CD4-positive, alpha-beta T cell treated with Interleukin-4 for 4 hours (primary cell): ENCODE results near the gene CFAP61.

Experiments used
- DNase-seq: peaks from one replicate; pipeline ENCODE4 v3.0.0-alpha.2; 2020

The CFAP61 gene

DNA sequence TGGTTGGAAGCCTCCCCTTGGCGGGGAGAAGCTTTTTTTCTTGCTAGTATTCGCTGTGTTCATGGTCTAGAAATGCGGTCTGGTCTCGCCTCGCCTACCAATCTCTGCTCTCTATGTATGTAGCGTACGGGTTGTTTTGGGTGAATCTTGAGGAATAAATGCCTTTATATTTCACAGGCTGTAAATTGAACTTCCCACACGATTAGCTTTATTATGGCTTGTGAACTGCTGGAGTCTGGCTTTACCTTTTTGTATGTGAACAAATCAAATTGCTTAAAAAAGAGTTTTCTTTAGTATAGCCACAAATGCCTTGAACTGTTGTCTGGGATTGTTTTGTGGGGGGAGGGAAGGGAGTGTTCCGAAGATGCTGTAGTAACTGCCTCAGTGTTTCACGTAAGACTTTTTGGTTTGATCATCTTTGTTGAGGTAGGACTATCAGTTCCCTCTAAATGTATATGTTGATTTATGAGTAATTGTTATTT, 317.8 kb downstream of the CFAP61 start:
- DNase-seq, result no peak

DNA sequence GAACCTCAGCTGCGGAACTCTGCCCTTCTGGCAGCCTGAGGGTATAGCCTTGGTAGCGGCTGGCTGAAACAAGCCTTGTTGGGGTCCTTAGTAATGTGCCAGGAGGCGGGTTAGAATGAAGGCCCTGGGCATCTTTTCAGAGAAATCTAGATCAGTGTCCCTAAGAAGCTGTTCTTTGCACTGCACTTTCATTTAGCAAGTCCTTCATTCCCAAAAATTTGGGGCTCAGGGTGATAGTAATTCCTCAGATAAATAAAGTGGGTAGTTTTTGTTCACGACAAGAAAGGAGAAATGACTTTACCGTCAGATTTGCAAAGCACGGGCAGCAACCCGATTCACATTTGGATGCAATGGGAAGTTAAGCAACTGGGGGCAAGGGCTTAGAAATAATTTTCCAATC, 318.8 kb downstream of the CFAP61 start:
- no peak for DNase-seq

DNA sequence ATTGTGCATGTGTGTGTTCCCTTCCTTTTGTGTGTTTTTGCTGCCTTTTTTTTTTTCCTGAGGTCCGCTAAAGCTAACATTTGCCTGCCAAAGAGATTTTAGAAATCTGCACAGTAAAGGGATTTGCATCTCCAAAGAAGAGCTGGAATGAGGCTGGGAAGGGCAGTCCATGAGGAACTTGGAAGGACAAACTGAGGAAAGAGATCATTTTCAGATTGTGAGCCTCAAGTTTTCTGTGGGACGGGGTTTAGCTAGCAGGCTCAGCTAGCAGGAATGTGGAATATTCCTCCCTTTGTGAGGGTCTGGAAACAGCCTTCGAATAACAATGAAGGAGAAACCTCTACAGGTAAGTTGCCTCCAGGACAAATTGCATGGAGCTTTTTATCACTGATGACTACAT, 319.3 kb downstream of the CFAP61 start:
- DNase-seq, result no peak

DNA sequence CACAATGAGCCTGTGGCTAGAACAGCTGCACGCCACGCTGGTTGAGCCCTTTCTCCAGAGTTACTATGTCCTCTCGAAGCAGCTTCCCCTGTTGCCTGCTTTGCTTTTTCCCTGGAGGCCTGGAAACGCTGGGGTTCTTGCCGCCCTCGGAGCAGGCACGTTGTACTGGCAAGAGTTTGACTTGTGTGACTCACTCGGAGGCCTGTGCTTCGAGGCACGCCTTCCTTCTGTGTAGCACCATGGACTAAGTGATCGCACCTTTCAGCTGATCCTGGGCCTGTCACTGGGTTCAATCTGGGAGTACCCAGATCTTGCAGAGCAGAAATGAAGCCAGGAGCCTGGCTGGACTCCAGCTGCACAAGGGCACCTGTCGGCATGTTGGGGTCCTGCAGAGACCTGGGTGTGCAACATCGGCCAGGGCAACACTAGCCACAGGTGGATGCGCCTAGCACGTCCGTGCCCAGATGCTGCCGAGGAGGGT, 320.8 kb downstream of the CFAP61 start:
- DNase-seq, result no peak

DNA sequence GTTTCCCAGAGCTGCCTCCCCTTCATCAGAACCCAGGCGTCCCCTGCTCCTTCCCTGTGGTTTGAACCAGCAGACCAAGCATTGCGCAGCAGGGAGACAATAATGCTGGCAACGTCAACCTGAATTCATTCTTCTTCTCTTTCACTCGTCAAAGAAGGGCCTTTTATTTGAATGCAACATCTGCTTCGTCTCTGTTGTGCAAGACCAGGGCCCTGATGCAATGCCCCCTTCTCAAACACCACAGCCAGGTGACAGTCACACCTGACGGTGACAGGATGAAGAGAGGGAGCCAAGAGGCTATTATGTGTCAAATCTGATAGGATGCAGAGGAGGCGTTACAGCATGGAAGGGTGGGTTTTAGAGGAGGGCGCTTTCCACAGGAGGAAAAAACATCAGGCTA, 323.5 kb downstream of the CFAP61 start:
- DNase-seq, result no peak

DNA sequence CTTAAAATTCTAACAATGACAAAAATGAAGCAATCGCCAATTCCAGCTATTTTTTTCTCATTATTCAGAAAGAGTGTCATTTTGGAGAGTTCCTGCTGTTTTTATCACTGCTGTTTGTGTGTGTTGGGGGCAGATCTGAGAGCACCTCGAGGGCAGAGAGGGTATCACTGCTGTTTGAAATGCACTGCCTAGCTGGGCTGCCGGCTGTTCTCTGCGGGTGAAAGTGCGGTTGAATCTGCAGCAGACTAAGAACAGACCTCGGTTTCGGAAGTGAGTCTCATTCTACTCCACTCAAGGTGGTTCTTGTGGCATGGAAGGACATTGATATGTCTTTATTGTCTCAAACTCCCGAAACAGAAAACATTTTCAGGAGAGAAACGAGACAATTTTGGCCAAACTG, 333.9 kb downstream of the CFAP61 start:
- no peak for DNase-seq

DNA sequence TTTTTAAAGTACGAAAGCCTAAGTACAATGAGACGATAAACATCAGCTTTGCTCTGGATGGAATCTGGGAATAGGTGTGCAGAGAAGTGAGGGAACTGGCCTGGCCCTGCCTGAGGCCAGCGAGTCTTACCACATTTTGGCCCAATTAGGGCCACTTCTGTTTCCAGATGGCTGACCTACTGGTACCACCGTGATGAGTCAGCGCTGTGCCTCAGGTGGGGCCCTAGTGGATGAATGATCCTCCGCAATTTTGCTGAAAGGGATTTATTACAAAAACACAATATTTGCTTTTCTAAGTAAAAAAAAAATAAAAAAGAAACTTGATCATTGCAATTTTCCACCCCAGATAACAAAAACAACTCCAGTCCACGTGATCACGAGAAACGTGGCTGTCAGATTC, 338.1 kb downstream of the CFAP61 start:
- no peak for DNase-seq

DNA sequence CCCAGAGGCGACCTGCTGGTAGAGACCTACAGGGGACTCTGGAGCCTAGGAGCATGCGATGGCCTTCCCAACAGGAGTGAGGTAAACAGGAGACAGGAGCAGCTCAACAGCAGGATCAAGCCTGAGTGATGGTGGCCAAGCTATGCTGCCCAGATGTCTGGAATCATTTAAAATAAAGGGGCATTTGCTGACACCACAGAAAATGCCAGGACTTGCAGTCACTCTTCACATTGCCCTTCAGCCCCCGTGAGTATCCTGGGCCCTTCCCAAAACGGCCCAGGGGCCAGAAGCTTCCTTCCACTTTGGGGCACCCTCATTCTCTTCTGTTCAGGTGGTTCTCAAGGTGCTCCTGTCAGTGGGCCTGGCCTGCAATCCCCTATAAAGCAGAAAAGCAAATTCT, 338.8 kb downstream of the CFAP61 start:
- DNase-seq, result no peak

DNA sequence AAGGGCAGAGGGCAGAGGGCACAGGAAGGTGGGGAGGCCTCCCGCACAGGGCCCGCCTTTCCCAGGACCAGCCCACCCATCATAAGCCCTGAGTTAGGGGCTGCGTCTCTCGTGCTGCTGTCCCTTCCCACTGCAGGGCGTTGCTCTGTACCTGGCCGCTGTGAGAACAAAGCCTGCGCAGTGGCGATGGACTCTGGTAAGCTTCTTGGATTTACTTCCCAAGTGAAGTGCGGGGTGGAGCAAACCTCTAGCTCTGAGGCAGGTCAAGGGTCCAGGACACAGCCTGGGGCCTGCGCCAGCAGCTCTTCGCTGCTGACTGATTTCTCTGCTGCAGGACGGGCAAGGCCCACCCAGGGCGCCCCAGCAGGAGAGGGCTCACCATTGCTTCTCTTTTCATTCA, 339.4 kb downstream of the CFAP61 start:
- DNase-seq, result no peak

DNA sequence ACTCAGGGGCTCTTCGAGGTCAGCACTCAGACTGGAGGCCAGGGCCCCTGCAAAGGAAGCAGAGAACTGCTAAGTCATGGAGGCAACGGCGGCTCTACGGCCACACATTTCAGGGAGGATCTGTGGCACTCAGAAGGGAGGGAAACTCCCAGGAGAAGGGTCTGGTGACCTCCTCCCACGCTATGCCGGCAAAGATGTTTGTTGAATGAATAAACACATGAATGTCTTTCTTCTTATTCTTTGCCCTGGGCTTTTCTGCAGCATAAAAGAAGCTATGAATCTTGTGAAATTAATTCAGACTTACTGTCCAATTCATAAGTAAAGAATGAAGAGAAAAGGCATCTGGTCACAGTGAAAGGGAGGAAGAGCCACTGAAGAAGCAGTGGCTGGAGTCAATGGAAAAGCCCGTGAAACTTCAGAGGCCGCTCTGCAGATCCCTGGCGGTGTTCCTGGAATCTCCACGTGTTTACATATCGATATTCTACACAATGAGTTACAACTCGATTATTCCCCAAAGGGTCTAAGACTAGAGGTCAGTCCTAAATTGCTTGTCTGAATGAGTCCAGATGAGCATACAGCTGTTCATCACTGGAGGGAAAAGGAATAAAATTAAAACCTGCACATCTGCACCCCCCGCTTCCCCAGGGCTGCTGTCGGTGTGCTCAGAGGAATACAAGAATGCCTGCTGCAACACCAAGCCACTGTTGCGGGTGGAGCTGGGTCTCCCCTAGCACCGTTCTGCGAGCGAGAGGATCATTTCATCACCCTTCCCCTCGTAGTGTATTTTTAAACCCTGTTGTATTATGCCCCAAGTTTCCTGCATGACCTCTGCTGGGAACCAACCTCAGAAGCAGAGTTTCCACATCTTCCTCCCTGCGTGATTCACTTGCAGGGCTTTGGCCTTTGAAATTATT, 341.1 kb downstream of the CFAP61 start:
- no peak for DNase-seq

DNA sequence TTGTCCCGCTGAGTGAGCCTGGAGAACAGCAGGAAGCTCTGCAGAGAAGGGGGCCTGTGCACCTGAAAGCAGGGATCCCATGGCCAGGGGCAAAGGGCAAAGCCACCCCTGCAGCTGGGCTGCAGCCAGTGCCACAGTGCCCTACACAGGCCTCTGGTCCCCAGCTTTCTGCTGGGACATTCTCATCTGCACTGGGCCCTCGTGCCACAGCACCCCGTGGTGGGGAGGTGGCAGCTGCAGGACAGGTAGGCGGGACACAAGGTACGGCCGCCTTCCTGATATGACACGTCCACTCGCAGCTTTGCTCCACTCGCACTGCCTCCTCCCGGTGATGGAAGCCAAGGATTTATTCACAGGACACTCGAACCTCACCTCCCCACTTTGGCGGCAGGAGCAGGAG, 342.8 kb downstream of the CFAP61 start:
- DNase-seq, result no peak

DNA sequence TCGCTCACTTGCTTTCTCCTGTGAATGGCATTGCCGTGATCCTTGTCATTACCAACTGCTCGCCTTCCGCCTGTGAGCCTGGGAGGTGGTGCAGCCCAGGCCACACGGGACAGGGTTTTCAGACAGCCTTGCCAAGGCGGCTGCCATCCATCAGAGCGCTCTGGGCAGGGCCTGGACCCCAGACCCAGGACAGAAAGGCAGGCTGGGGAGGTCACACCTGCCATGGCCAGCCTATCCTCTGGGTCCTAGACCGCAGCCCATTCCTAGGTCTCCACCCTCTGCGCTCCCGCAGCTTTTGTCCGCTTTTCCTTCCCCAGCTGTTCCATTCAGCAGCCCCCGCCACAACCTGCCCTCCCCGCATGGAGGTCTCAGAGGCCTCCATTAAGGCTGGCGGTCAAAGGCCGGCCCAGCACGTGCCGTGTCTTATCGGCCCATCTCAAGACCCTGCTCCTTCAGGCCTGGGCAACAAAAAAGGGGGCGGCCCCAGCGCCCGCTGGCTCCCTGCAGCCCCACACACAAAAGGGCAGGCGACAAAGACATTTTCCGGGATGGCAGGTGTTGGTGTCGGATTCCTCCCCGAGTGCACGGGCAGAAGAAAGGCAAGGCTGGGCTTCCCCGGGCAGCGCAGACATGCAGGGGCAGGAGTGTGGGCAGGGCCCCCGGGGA, 343.7 kb downstream of the CFAP61 start:
- DNase-seq, result no peak

DNA sequence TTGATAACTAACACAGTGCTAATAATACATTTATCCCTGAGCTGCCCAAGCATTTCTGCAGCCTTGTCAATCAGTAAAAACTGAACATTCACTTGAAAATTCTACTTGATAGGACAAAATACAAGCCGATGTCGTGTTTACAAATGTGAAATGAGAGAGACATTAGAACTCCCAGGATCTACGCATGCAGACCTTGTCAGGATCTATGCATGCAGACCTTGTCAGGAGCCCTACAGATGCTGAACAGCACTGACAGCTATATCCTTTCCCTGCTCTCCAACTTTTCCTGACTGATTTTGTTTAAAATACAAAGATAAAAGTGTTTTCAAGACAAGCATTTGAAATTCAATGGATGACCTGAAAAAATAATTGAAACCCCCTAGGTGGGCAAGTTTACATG, 344.5 kb downstream of the CFAP61 start:
- DNase-seq, result no peak

DNA sequence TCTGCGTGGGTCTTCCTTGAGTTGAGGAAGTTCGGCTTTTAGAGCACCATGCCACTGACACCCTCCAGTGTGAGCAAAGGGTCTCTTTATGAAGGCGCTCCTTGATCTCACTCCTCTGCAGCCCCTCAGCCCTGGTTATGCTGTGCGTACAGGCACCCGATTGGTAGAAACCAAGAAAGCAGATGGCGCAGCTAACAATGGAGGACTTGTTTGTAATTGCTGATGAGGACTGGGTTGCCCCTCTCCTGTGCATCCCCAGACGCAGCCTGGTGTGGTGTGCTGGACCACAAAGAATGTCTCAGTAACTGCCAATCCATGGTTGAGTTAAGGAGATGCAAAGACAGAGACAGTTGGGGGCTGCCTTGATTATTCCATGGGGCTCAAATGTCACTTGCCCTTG, 345.8 kb downstream of the CFAP61 start:
- DNase-seq, result no peak

DNA sequence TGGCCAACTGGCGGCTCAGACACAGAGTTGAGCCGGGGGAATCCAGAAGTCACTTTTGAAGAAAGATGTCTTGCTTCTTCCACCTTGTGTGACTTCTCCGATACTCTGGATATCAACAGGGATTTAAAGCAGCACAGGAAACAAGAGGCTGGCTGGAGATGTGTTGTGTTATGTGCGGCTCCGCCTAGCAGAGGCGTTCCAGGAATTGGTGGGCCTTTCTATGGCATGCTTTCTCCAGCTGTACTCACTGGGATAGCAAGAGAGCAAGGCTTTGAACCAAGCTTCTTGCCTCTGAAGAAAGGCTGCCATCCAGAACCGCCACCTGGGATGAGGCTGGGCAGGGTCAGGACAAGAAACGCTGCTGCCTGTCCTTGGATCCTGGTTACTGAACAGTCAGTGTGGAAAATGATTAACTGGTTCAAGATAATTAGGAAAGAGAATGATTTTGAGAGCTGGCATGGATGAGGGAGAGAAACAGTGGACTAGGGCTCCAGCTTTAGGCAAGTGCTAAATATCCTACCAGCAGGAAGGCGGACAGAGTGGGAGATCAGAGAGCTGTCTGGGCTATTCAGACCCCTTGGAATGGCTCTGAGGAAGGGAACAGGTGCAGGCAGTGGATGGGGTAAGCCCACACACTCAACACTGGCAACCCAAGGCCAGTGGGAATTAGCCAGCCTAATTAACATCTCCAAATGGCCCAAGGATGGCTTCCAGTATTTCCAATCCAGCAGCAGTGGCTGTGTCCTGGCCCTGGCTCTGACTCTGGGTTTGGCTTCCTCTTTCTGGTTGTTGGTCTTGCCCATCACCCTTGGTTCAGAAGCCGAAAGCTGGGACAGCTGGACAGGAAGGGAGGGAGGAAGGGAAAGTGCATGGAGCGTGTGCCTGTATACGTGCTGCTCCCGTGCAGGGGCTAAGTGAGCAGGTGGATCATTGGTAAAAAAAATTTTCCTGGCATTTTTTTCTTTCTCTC, 347.5 kb downstream of the CFAP61 start:
- DNase-seq, result no peak

DNA sequence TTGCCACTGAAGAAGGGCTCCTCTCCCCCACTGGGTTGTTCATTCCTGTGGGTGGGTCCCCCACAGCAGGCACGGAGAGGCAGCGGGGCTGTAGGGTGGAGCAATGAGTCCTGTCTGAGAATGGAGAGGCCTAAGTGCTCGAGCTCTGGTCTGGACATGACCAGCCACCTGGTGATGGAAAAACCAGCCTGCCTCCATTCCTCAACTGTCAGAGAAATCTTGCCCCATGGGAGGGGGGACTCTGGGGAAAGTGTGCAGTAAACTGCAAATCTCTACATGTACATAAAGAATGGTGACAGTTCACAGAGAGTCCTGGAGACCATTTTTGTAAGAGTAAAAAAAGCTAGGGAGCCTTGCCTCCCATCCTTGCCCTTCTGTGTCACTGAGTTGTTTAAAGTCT, 349.7 kb downstream of the CFAP61 start:
- DNase-seq, result no peak

DNA sequence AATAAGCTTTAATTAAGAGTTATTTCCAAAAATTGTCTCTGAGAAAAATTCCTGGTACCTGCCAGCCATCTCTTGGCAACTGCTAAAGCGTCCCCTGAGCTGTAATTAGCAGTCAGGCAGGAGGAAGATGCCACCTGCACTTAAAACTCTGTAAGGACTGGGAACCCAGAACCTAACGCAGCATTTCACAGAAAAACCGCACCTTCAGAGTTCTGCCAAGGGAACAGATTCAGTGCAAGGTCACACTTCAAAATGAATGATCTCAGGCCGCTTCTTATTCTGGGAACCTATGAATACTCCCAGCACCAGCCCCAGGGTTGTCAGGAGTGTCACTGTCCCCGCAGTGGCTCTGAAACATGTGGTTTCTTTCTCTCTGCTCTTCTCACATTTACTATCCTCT, 352.3 kb downstream of the CFAP61 start:
- DNase-seq, result no peak

DNA sequence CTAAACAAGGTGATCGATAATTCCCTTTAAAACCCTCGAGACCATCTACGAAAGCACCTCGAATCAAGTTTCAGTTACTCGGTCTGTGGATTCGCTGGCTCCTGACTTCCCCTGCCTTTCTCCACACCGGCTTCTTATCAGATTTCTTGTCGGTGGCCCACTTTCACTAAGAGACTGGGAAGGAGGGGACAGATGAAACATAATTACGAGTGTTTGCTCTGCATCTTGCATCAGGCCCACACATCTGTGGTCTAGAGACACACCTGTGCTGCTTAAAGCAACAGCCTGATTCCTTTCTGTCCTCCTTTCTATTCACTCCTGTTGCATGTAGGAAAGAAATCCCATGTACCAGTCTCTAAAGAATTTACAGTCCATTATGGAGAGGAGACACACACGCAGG, 353.3 kb downstream of the CFAP61 start:
- DNase-seq, result no peak

DNA sequence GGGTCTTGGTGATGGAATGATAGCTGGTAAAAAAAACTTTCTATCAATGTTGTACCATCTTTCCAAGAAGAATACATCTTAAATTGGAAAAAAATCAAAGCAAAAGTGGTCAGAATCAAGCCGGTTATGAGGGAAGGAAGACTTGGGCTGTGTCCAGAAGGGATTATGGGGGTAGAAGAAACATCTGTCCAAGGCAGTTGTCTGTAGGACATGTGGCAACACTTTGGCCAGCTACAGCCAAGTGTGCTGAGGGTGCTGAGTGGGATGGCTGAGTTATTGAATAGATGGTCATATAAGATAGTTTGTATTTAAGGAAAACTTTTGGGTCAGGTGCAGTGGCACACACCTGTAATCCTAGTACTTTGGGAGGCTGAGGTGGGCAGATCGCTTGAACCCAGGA, 354.0 kb downstream of the CFAP61 start:
- DNase-seq, result no peak

DNA sequence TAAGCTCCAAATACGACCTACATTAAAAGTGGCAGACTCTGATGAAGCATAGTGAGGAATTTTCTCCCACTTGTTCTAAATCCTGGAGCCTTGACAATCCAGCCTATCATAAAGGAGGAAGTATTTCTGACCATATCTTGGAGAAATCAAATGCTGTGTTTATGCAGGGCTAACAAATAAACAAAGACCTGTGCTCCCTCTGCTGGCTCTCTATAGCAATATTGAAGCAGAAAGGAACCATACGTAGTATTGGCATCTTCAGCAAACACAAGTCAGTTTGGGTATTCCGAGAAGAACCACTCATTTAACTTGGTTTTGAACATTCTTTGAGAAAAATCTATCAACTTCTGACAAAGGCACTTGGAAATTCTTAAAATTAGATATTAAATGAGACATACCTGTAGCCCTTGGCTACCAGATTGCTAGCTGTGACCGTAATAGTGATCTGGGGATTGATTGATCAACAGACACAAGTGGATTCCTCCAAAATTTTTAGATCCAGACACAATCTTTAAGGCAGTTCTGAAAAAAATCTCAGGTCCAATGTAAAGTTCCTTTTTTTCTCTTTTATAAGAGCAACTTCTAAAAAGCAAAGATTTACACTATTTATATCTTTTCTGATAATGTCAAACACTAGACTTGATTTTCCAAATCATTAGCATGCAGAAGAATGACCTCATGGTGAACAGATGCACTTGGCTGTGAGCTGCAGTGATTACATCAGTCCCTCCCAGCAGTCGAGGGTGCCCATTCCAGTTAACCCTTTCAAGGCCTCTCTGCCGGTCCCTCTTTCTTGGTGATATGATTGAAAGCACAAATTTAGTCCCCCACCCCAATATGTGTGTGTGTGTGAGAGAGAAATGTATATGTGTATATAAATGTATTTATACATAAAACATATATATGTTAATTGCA, 355.8 kb downstream of the CFAP61 start:
- DNase-seq, result no peak

DNA sequence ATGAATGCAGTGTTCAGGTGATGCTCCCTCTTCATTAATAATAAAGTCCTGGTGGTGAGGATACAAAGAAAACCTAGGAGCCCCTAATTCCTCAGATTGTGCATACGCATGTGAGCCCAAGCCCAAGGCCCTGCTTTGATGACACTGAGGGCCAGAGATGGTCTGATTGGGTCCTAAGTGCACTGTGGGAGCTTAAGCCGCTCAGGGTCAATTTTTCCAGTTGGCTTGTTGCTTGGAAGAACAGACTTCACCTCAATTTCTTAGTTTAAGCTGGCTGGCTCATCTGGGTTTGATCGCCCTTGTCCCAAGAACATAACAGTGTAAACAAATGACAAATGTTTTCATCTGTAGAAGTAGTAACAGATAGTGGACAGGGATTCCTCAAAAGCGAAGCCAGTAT, 357.0 kb downstream of the CFAP61 start:
- no peak for DNase-seq
